GM23248 (cell line): ENCODE measurements around the gene ITGB1BP1. TPM values are rescaled to one million over a fixed set of nuclear protein-coding genes. Genes with fewer than 3 reads are reported as not detected.

ENCODE experiments used
- DNase-seq: peaks from one replicate; pipeline ENCODE4 v3.0.0-alpha.2; 2015
- H2AFZ ChIP-seq: fragments of 200-600 bp; sonication (generic); 2 replicates; pipeline ENCODE4 v1.6.1; 2016; ENCODE audit warnings: antibody characterized with exemption
- H3F3A ChIP-seq: fragments of 200-600 bp; sonication (generic); 2 replicates; pipeline ENCODE4 v1.6.1; 2016; ENCODE audit warnings: mild to moderate bottlenecking, antibody characterized with exemption, mixed run types; ENCODE audit not compliant: insufficient read depth
- H3K27ac ChIP-seq: fragments of 200-600 bp; sonication (generic); 2 replicates; pipeline ENCODE4 v1.5.1; 2016; ENCODE audit warnings: mild to moderate bottlenecking
- H3K27me3 ChIP-seq: fragments of 200-600 bp; sonication (generic); replicated peaks from 2 replicates; pipeline ENCODE4 v1.6.1; 2016; ENCODE audit warnings: mild to moderate bottlenecking; ENCODE audit not compliant: insufficient read depth
- H3K36me3 ChIP-seq: fragments of 200-600 bp; sonication (generic); 2 replicates; pipeline ENCODE4 v1.6.1; 2016; ENCODE audit warnings: low read depth, mild to moderate bottlenecking
- H3K4me1 ChIP-seq: fragments of 200-600 bp; sonication (generic); 2 replicates; pipeline ENCODE4 v1.6.1; 2016; ENCODE audit warnings: mild to moderate bottlenecking; ENCODE audit not compliant: insufficient read depth
- H3K4me2 ChIP-seq: fragments of 200-600 bp; sonication (generic); one replicate; pipeline ENCODE4 v1.6.1; 2016; ENCODE audit warnings: mild to moderate bottlenecking; ENCODE audit not compliant: unreplicated experiment
- H3K4me3 ChIP-seq: fragments of 200-600 bp; sonication (generic); 2 replicates; pipeline ENCODE4 v1.5.1; 2016; ENCODE audit warnings: mild to moderate bottlenecking
- H3K79me2 ChIP-seq: fragments of 200-600 bp; sonication (generic); 2 replicates; pipeline ENCODE4 v1.6.1; 2016; ENCODE audit warnings: mild to moderate bottlenecking; ENCODE audit not compliant: insufficient read depth
- H3K9ac ChIP-seq: fragments of 200-600 bp; sonication (generic); 2 replicates; pipeline ENCODE4 v1.6.1; 2016; ENCODE audit warnings: mild to moderate bottlenecking
- H3K9me2 ChIP-seq: fragments of 200-600 bp; sonication (generic); 2 replicates; pipeline ENCODE4 v1.6.1; 2016; ENCODE audit warnings: mixed run types, mild to moderate bottlenecking, moderate library complexity; ENCODE audit not compliant: insufficient read depth
- H3K9me3 ChIP-seq: fragments of 200-600 bp; sonication (generic); one replicate; pipeline ENCODE4 v1.6.1; 2017; ENCODE audit warnings: low read depth
- H4K20me1 ChIP-seq: fragments of 200-600 bp; sonication (generic); 2 replicates; pipeline ENCODE4 v1.6.0; 2016; ENCODE audit not compliant: insufficient read depth
- EZH2 ChIP-seq: fragments of 200-600 bp; sonication (generic); IDR thresholded peaks from 2 replicates; pipeline ENCODE4 v1.6.1; 2018; ENCODE audit warnings: antibody characterized with exemption, mild to moderate bottlenecking; ENCODE audit not compliant: insufficient read depth, poor library complexity, severe bottlenecking
- EZH2phosphoT487 ChIP-seq: fragments of 200-600 bp; sonication (generic); IDR thresholded peaks from 2 replicates; pipeline ENCODE4 v1.6.1; 2018; ENCODE audit warnings: antibody characterized with exemption, moderate library complexity, mild to moderate bottlenecking, low read depth; ENCODE audit not compliant: insufficient read depth
- WGBS, 2 experiments: methylation state at CpG; one replicate each; pipeline ENCODE4 v1.1.6; 2015 to 2017; ENCODE audit warnings: low lambda C conversion rate in 2 of 2, low coverage in 1 of 2; ENCODE audit errors: missing lambda C conversion rate in 2 of 2; 5-methylcytosine and 5-hydroxymethylcytosine counted together
- in situ Hi-C: fragments of 300-500 bp; cut with MboI; formaldehyde crosslinking; loops from 2 replicates; pipeline ENCODE4 v1.15.0; 2020
- polyA plus RNA-seq: library from polyadenylated mRNA; unstranded; fragments of >200 nt; fragmentation: Nextera tagmentation; extraction: Ambion mirVana; gene quantifications from 2 replicates; pipeline ENCODE4 v1.2.1, GENCODE V29; 2016
- total RNA-seq: library from RNA; depleted of rRNA; stranded (reverse); fragments of >200 nt; shearing (Covaris generic); gene quantifications from 2 replicates; pipeline ENCODE4 v1.2.3, GENCODE V29; 2014

The ITGB1BP1 gene
- total and polyA plus RNA-seq, 2 experiments from 2014 or later: 39.0 to 289 TPM

- H4K20me1 ChIP-seq: no peaks in the 10 kb centered on the region
- H3K9me2 ChIP-seq: no peaks in the 10 kb centered on the region
- peaks cover 33% of the 10 kb centered on the region for H3F3A ChIP-seq
- DNase-seq: no peak
- H3K9me3 ChIP-seq: no peaks in the 10 kb centered on the region
- no peak overlapping the region for H3K27ac ChIP-seq
- H3K4me1 ChIP-seq: peaks cover 20% of the 10 kb centered on the region
- in situ Hi-C loops: no loop called here
- H3K4me3 ChIP-seq: no peak overlapping the region
- WGBS, 2 experiments: 90 to 91% methylated on average over 5 of the region's 5 CpGs
- H3K4me2 ChIP-seq: no peak overlapping the region
- H3K79me2 ChIP-seq: no peaks in the 10 kb centered on the region
- H3K9ac ChIP-seq: no peak overlapping the region
- no peaks in the 10 kb centered on the region for H3K27me3 ChIP-seq
- H3K36me3 ChIP-seq: peaks cover 17% of the 10 kb centered on the region
- TF ChIP-seq EZH2 (no peak), EZH2phosphoT487 (no peak)
- H2AFZ ChIP-seq: no peak overlapping the region
Measured at GRCh38 chr2:9443526-9443925, 20.2 kb upstream of the ITGB1BP1 start.

- Histone ChIP-seq H3K4me2 (no peak overlapping the region), H3K4me1 (peaks cover 20% of the 10 kb centered on the region), H3K27ac (no peak overlapping the region), H3K9ac (no peak overlapping the region), H3F3A (peaks cover 33% of the 10 kb centered on the region), H3K9me3 (no peaks in the 10 kb centered on the region), H3K27me3 (no peaks in the 10 kb centered on the region), H2AFZ (no peak overlapping the region), H4K20me1 (no peaks in the 10 kb centered on the region), H3K79me2 (no peaks in the 10 kb centered on the region), H3K4me3 (no peak overlapping the region), H3K9me2 (no peaks in the 10 kb centered on the region), H3K36me3 (peaks cover 28% of the 10 kb centered on the region)
- no peak for DNase-seq
- WGBS, 2 experiments: 81 to 83% methylated on average over 3 of the region's 3 CpGs
- TF ChIP-seq EZH2phosphoT487: no peak
- no peak for TF ChIP-seq EZH2
- in situ Hi-C loops: no loop called here
Measured at GRCh38 chr2:9441556-9441955, 18.2 kb upstream of the ITGB1BP1 start.

- H3K36me3 ChIP-seq: peaks cover 28% of the 10 kb centered on the region
Measured at GRCh38 chr2:9440058-9440727, 16.9 kb upstream of the ITGB1BP1 start.

GRCh38 chr2:9439536-9439935, 16.2 kb upstream of the ITGB1BP1 start:
- peaks cover 33% of the 10 kb centered on the region for H3F3A ChIP-seq
- peaks cover 28% of the 10 kb centered on the region for H3K36me3 ChIP-seq
- TF ChIP-seq EZH2 (no peak), EZH2phosphoT487 (no peak)
- peak overlapping the region; percentile 44 for H3K4me3 ChIP-seq
- no peaks in the 10 kb centered on the region for H3K79me2 ChIP-seq
- peaks cover 20% of the 10 kb centered on the region for H3K4me1 ChIP-seq
- H3K9ac ChIP-seq: peak overlapping the region; percentile 63
- peak overlapping the region; percentile 91 for H3K27ac ChIP-seq
- no peaks in the 10 kb centered on the region for H3K9me3 ChIP-seq
- H3K4me2 ChIP-seq: peak overlapping the region; percentile 69
- no peaks in the 10 kb centered on the region for H4K20me1 ChIP-seq
- in situ Hi-C loops: no loop called here
- no peaks in the 10 kb centered on the region for H3K9me2 ChIP-seq
- H3K27me3 ChIP-seq: no peaks in the 10 kb centered on the region
- WGBS, 2 experiments: 91 to 98% methylated on average over 1 of the region's 1 CpG
- H2AFZ ChIP-seq: no peak overlapping the region
- peak; percentile 43 for DNase-seq

More at GRCh38 chr2:9440058-9440727, 16.9 kb upstream of the ITGB1BP1 start:
- H3K9ac ChIP-seq: peak overlapping the region; percentile 63
- 32 to 44% methylated on average over 1 of the region's 1 CpG for WGBS, 2 experiments
- no peaks in the 10 kb centered on the region for H3K9me2 ChIP-seq
- no peak overlapping the region for H2AFZ ChIP-seq
- H3K27me3 ChIP-seq: no peaks in the 10 kb centered on the region
- in situ Hi-C loops: no loop called here
- no peaks in the 10 kb centered on the region for H4K20me1 ChIP-seq
- no peak for TF ChIP-seq EZH2phosphoT487
- DNase-seq: peak; percentile 88
- H3K27ac ChIP-seq: peak overlapping the region; percentile 91
- no peaks in the 10 kb centered on the region for H3K9me3 ChIP-seq
- H3K4me2 ChIP-seq: peak overlapping the region; percentile 69
- H3K4me3 ChIP-seq: peak overlapping the region; percentile 44
- H3F3A ChIP-seq: peaks cover 33% of the 10 kb centered on the region
- peaks cover 20% of the 10 kb centered on the region for H3K4me1 ChIP-seq
- no peaks in the 10 kb centered on the region for H3K79me2 ChIP-seq
